AG09309 (cell line): ENCODE measurements around the gene DENND1B.

ENCODE experiments used
- DNase-seq: peaks from one replicate; pipeline ENCODE4 v3.0.0-alpha.2; 2010; ENCODE audit warnings: low read depth
- H3K4me3 ChIP-seq: 2 replicates; pipeline ENCODE4 v1.5.1; 2011; ENCODE audit warnings: mild to moderate bottlenecking, low read depth, low read length, moderate library complexity; ENCODE audit not compliant: control insufficient read depth
- CTCF ChIP-seq: IDR thresholded peaks from 2 replicates; pipeline ENCODE4 v1.5.1; 2011; ENCODE audit warnings: mild to moderate bottlenecking, low read depth, low read length, inconsistent platforms; ENCODE audit not compliant: insufficient read depth, control insufficient read depth; ENCODE audit errors: missing control alignments

DENND1B gene

GRCh38 chr1:197683895-197684553 is 91.3 kb downstream of the DENND1B start:
- no peak overlapping the region for H3K4me3 ChIP-seq
- no peak for DNase-seq
- no peak for TF ChIP-seq CTCF

- H3K4me3 ChIP-seq = no peak overlapping the region
- no peak for DNase-seq
- no peak for TF ChIP-seq CTCF
Measured at GRCh38 chr1:197683280-197683679, 92.0 kb downstream of the DENND1B start.

- TF ChIP-seq CTCF = no peak
- DNase-seq = no peak
- H3K4me3 ChIP-seq = no peak overlapping the region
Measured at GRCh38 chr1:197680311-197680710, 95.0 kb downstream of the DENND1B start.

GRCh38 chr1:197677752-197678295 is 97.5 kb downstream of the DENND1B start:
- no peak for TF ChIP-seq CTCF
- DNase-seq = no peak
- H3K4me3 ChIP-seq = no peak overlapping the region

- no peak for TF ChIP-seq CTCF
- DNase-seq = no peak
Measured at GRCh38 chr1:197677313-197677712, 98.0 kb downstream of the DENND1B start.

GRCh38 chr1:197675583-197676208 is 99.6 kb downstream of the DENND1B start:
- H3K4me3 ChIP-seq = peak overlapping the region; percentile 22
- DNase-seq = no peak
- TF ChIP-seq CTCF = no peak

More at GRCh38 chr1:197677313-197677712, 98.0 kb downstream of the DENND1B start:
- no peak overlapping the region for H3K4me3 ChIP-seq

GRCh38 chr1:197674286-197674685 is 101.0 kb downstream of the DENND1B start:
- no peak overlapping the region for H3K4me3 ChIP-seq
- no peak for TF ChIP-seq CTCF
- no peak for DNase-seq
